DOHH2 (cell line): ENCODE measurements around the gene ASAP2.

Experiments used
- H3F3A ChIP-seq: fragments of 200-600 bp; sonication (generic), shearing (Covaris generic); 2 replicates; pipeline ENCODE4 v1.6.0; 2016; ENCODE audit warnings: antibody characterized with exemption, mild to moderate bottlenecking; ENCODE audit not compliant: control insufficient read depth, insufficient read depth
- H3K27ac ChIP-seq: fragments of 200-600 bp; sonication (generic); 2 replicates; pipeline ENCODE4 v1.5.1; 2014; ENCODE audit warnings: low read depth, mild to moderate bottlenecking, low read length, moderate library complexity
- H3K27me3 ChIP-seq: fragments of 200-600 bp; sonication (generic); 2 replicates; pipeline ENCODE4 v1.6.1; 2014; ENCODE audit warnings: mild to moderate bottlenecking, low read length, mixed read lengths; ENCODE audit not compliant: control insufficient read depth
- H3K36me3 ChIP-seq: fragments of 200-600 bp; sonication (generic); 2 replicates; pipeline ENCODE4 v1.6.1; 2014; ENCODE audit warnings: mild to moderate bottlenecking, low read length, moderate library complexity, mixed read lengths; ENCODE audit not compliant: control insufficient read depth
- H3K4me1 ChIP-seq: fragments of 200-600 bp; sonication (generic); 2 replicates; pipeline ENCODE4 v1.6.1; 2014; ENCODE audit warnings: mild to moderate bottlenecking, low read length, mixed read lengths; ENCODE audit not compliant: control insufficient read depth
- H3K4me2 ChIP-seq: fragments of 200-600 bp; sonication (generic); 2 replicates; pipeline ENCODE4 v1.6.0; 2014; ENCODE audit warnings: mild to moderate bottlenecking, low read length, moderate library complexity
- H3K4me3 ChIP-seq: fragments of 200-600 bp; sonication (generic); 2 replicates; pipeline ENCODE4 v1.5.1; 2014; ENCODE audit warnings: mild to moderate bottlenecking, low read length, mixed read lengths
- H3K79me2 ChIP-seq: fragments of 200-600 bp; sonication (generic); 2 replicates; pipeline ENCODE4 v1.6.1; 2014; ENCODE audit warnings: mild to moderate bottlenecking, low read length, mixed read lengths; ENCODE audit not compliant: control insufficient read depth
- H3K9me2 ChIP-seq: fragments of 200-600 bp; sonication (generic); replicated peaks from 2 replicates; pipeline ENCODE4 v1.6.1; 2014; ENCODE audit warnings: mild to moderate bottlenecking, low read length, mixed read lengths; ENCODE audit not compliant: control insufficient read depth
- H3K9me3 ChIP-seq: fragments of 200-600 bp; sonication (generic); 2 replicates; pipeline ENCODE4 v1.6.1; 2014; ENCODE audit warnings: antibody characterized with exemption, low read length, mixed read lengths; ENCODE audit not compliant: control insufficient read depth, insufficient read depth
- H4K20me1 ChIP-seq: fragments of 200-600 bp; sonication (generic); 2 replicates; pipeline ENCODE4 v1.6.0; 2014; ENCODE audit warnings: low read depth, mild to moderate bottlenecking, antibody characterized with exemption, low read length, moderate library complexity; ENCODE audit not compliant: control insufficient read depth, insufficient read depth
- CTCF ChIP-seq: fragments of 200-600 bp; sonication (generic); IDR thresholded peaks from one replicate; pipeline ENCODE4 v1.5.1; 2014; ENCODE audit warnings: antibody characterized with exemption, mild to moderate bottlenecking, low read depth, low read length; ENCODE audit not compliant: poor library complexity, severe bottlenecking
- EZH2phosphoT487 ChIP-seq: fragments of 200-600 bp; sonication (generic); IDR thresholded peaks from 2 replicates; pipeline ENCODE4 v1.6.1; 2017; ENCODE audit warnings: borderline replicate concordance, mild to moderate bottlenecking, antibody characterized with exemption, low read length, moderate library complexity, mixed read lengths

The ASAP2 gene

GRCh38 chr2:9260464-9260918 is 53.9 kb downstream of the ASAP2 start:
- Histone ChIP-seq H3K36me3 (no peaks in the 10 kb centered on the region), H3K27me3 (0 out of 2 replicates have a peak, but pooled peaks cover 2% of the 10 kb centered on the region), H3K79me2 (no peaks in the 10 kb centered on the region), H3K4me3 (no peak overlapping the region), H3K4me2 (no peak overlapping the region), H4K20me1 (no peaks in the 10 kb centered on the region), H3K27ac (no peak overlapping the region), H3K4me1 (no peaks in the 10 kb centered on the region), H3F3A (no peaks in the 10 kb centered on the region), H3K9me3 (no peaks in the 10 kb centered on the region), H3K9me2 (no peaks in the 10 kb centered on the region)
- TF ChIP-seq EZH2phosphoT487 (no peak), CTCF (no peak)

- H3K4me2 ChIP-seq = no peak overlapping the region
- no peaks in the 10 kb centered on the region for H3K36me3 ChIP-seq
- no peak for TF ChIP-seq EZH2phosphoT487
- no peak for TF ChIP-seq CTCF
- no peak overlapping the region for H3K27ac ChIP-seq
- no peak overlapping the region for H3K4me3 ChIP-seq
- no peaks in the 10 kb centered on the region for H3K4me1 ChIP-seq
- 0 out of 2 replicates have a peak, but pooled peaks cover 2% of the 10 kb centered on the region for H3K27me3 ChIP-seq
- H3K79me2 ChIP-seq = no peaks in the 10 kb centered on the region
- no peaks in the 10 kb centered on the region for H3F3A ChIP-seq
- no peaks in the 10 kb centered on the region for H4K20me1 ChIP-seq
- no peaks in the 10 kb centered on the region for H3K9me3 ChIP-seq
- H3K9me2 ChIP-seq = no peaks in the 10 kb centered on the region
Measured at GRCh38 chr2:9261231-9261883, 54.7 kb downstream of the ASAP2 start.

- no peaks in the 10 kb centered on the region for H4K20me1 ChIP-seq
- H3F3A ChIP-seq = no peaks in the 10 kb centered on the region
- H3K4me2 ChIP-seq = no peak overlapping the region
- H3K9me3 ChIP-seq = no peaks in the 10 kb centered on the region
- no peaks in the 10 kb centered on the region for H3K4me1 ChIP-seq
- no peaks in the 10 kb centered on the region for H3K9me2 ChIP-seq
- 0 out of 2 replicates have a peak, but pooled peaks cover 2% of the 10 kb centered on the region for H3K27me3 ChIP-seq
- no peak overlapping the region for H3K27ac ChIP-seq
- H3K36me3 ChIP-seq = no peaks in the 10 kb centered on the region
- no peak overlapping the region for H3K4me3 ChIP-seq
- no peak for TF ChIP-seq CTCF
- no peak for TF ChIP-seq EZH2phosphoT487
- H3K79me2 ChIP-seq = no peaks in the 10 kb centered on the region
Measured at GRCh38 chr2:9262671-9263171, 56.1 kb downstream of the ASAP2 start.
